ENCODE measurements around the gene EREG.

DNA sequence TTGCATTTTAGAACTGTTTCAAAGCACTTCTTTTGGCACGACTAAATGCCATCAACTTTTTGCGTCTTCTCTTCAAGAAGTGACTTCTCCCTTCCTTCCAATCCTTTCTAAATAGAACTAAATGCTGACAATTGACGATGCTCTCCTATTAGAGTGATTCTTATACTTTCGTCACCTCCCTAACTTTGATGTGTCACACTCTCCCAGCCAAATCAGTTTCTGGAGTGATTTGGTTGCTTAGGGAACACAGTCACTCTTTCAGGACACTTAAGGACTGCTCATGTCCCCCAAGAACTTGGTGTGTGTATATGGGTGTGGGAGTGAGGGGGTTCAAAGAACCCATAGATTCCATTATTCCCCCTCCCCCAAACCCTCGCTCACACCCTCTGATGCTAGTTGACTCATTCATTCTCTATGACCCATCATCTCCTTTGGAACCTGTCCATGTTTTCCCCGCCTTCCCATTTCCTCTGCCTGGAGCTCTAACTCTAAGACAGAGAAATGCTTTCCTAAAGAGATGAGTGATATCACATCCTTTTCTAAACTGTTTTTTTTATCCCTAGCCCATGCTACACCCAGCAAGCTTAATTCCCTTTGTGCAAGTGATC lies 53.2 kb downstream of the EREG start:
- TF ChIP-seq, protein P1, sequence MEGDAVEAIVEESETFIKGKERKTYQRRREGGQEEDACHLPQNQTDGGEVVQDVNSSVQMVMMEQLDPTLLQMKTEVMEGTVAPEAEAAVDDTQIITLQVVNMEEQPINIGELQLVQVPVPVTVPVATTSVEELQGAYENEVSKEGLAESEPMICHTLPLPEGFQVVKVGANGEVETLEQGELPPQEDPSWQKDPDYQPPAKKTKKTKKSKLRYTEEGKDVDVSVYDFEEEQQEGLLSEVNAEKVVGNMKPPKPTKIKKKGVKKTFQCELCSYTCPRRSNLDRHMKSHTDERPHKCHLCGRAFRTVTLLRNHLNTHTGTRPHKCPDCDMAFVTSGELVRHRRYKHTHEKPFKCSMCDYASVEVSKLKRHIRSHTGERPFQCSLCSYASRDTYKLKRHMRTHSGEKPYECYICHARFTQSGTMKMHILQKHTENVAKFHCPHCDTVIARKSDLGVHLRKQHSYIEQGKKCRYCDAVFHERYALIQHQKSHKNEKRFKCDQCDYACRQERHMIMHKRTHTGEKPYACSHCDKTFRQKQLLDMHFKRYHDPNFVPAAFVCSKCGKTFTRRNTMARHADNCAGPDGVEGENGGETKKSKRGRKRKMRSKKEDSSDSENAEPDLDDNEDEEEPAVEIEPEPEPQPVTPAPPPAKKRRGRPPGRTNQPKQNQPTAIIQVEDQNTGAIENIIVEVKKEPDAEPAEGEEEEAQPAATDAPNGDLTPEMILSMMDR (IDR thresholded peaks at IDR 0.05 in 8 of 11, conservative IDR thresholded peaks at IDR 0.05 in 3 of 11): no peak
- no peak for TF ChIP-seq POLR2A (IDR thresholded peaks at IDR 0.05)

Measured in spleen (tissue), 7 donors.